K562 (cell line): ENCODE measurements around the gene ZNF609. TPM values are rescaled to one million over a fixed set of nuclear protein-coding genes. Genes with fewer than 3 reads are reported as not detected.

Source experiments
- CCAR2 ChIP-seq: fragments of 200-400 bp; formaldehyde crosslinking; IDR thresholded peaks from 2 replicates; pipeline ENCODE4 v1.6.1; 2017; ENCODE audit warnings: mild to moderate bottlenecking, low read depth, low read length
- CHD2 ChIP-seq: IDR thresholded peaks from 2 replicates; pipeline ENCODE4 v1.6.1; 2011; ENCODE audit warnings: low read depth, low read length
- DEAF1 ChIP-seq: fragments of 450-650 bp; formaldehyde crosslinking; IDR thresholded peaks from 2 replicates; pipeline ENCODE4 v1.4.0; 2020; ENCODE audit warnings: mild to moderate bottlenecking, moderate library complexity
- FOXK2 ChIP-seq, 2 experiments: fragments of 450-650 bp; IDR thresholded peaks in 1 of 2; conservative IDR thresholded peaks in 1 of 2; 2 replicates each; pipeline ENCODE4 v1.6.1; 2016; ENCODE audit warnings: low read depth in 2 of 2, mild to moderate bottlenecking in 1 of 2
- KLF1 ChIP-seq: fragments of 450-650 bp; IDR thresholded peaks from 2 replicates; pipeline ENCODE4 v1.6.1; 2016; ENCODE audit warnings: missing genetic modification characterization, missing compliant biosample characterization
- MTA1 ChIP-seq: fragments of 450-650 bp; IDR thresholded peaks from 2 replicates; pipeline ENCODE4 v1.6.1; 2017; ENCODE audit warnings: borderline replicate concordance
- MYNN ChIP-seq, 2 experiments: sonication (generic); formaldehyde crosslinking in 1 of 2; IDR thresholded peaks; 2 replicates each; pipeline versions ENCODE4 v1.5.0 to v1.6.1; 2016 to 2020; ENCODE audit warnings: antibody characterized with exemption in 1 of 2, missing genetic modification reagents in 1 of 2
- NFYB ChIP-seq: IDR thresholded peaks from 2 replicates; pipeline ENCODE4 v1.6.1; 2011; ENCODE audit warnings: mild to moderate bottlenecking, moderate library complexity; ENCODE audit not compliant: insufficient read length; ENCODE audit errors: extremely low read depth
- PKNOX1 ChIP-seq: fragments of 450-650 bp; IDR thresholded peaks from 2 replicates; pipeline ENCODE4 v1.6.1; 2016
- RFX5 ChIP-seq: IDR thresholded peaks from 2 replicates; pipeline ENCODE4 v1.6.1; 2011; ENCODE audit warnings: low read depth, mild to moderate bottlenecking, improper control_type of control experiment, low read length
- ZNF134 ChIP-seq: fragments of 250-450 bp; sonication (Bioruptor Pico); conservative IDR thresholded peaks from 2 replicates; pipeline ENCODE4 v1.4.0; 2020
- ZNF398 ChIP-seq: fragments of 250-450 bp; sonication (Bioruptor Pico); IDR thresholded peaks from 2 replicates; pipeline ENCODE4 v1.8.0; 2021; ENCODE audit warnings: moderate library complexity, mild to moderate bottlenecking, inconsistent platforms
- ZNF696 ChIP-seq: fragments of 250-450 bp; sonication (Bioruptor Pico); conservative IDR thresholded peaks from 2 replicates; pipeline ENCODE4 v1.4.0; 2020; ENCODE audit warnings: mild to moderate bottlenecking, moderate library complexity
- ZNF830 ChIP-seq: fragments of 250-450 bp; sonication (Bioruptor Pico); IDR thresholded peaks from 2 replicates; pipeline ENCODE4 v1.5.0; 2021; ENCODE audit warnings: mild to moderate bottlenecking
- polyA plus RNA-seq, 8 experiments: library from polyadenylated mRNA; depleted of rRNA in 4 of 8; stranded (reverse) in 5 of 8; unstranded in 3 of 8; fragments of >200 nt; fragmentation: Nextera tagmentation in 2 of 8; fragmentation: Illumina TruSeq in 1 of 8; extraction: Ambion mirVana in 2 of 8; extraction: Trizol in 1 of 8; gene quantifications; 2 replicates each; pipeline versions ENCODE4 v1.2.1 to v1.2.3, GENCODE V29; 2011 to 2014; ENCODE audit warnings: inconsistent platforms in 1 of 8, missing spikeins in 1 of 8
- total RNA-seq, 7 experiments: library from RNA; depleted of rRNA in 6 of 7; stranded (reverse); fragments of >200 nt in 6 of 7; fragmentation: Illumina TruSeq in 2 of 7; extraction: Trizol in 2 of 7; gene quantifications; 2 replicates each; pipeline versions ENCODE4 v1.2.1 to v1.2.3, GENCODE V29; 2011 to 2021; ENCODE audit warnings: low replicate concordance in 1 of 7
- TF ChIP-seq, protein P1 (sequence below), 2 experiments: fragments of 250-450 bp in 1 of 2; fragments of 450-650 bp in 1 of 2; sonication (Bioruptor Pico) in 1 of 2; IDR thresholded peaks; 2 replicates each; pipeline versions ENCODE4 v1.6.1 to v1.8.0; 2016 to 2021; ENCODE audit warnings: mild to moderate bottlenecking in 2 of 2, moderate library complexity in 2 of 2, missing compliant biosample characterization in 1 of 2, missing genetic modification characterization in 1 of 2
- TF ChIP-seq, protein P2 (sequence below): fragments of 450-650 bp; formaldehyde crosslinking; IDR thresholded peaks from 2 replicates; pipeline ENCODE4 v1.4.0; 2020; ENCODE audit warnings: mild to moderate bottlenecking, moderate library complexity
- TF ChIP-seq, protein P3 (sequence below), 2 experiments: fragments of 450-650 bp; conservative IDR thresholded peaks; 2 replicates each; pipeline ENCODE4 v1.6.1; 2017; ENCODE audit warnings: mild to moderate bottlenecking in 2 of 2, moderate library complexity in 2 of 2

The ZNF609 gene
- total and polyA plus RNA-seq, 9 of the 15 experiments (the other 6 are each of a cell fraction or from before 2014, with no cell fraction given) = 3.0 to 38.7 (median 17.8) TPM

GRCh38 chr15:64695561-64695992 is 235.2 kb downstream of the ZNF609 start (continued):
- peak; percentile 41; the same call in 1 of the 2 replicates for TF ChIP-seq DEAF1
- TF ChIP-seq FOXK2 (conservative IDR thresholded peaks at IDR 0.05 in 1 of 2, IDR thresholded peaks at IDR 0.05 in 1 of 2; ENCODE audit: low read depth in 2 of 2) = peak; percentile 71 to 84
- no peak for TF ChIP-seq NFYB
- TF ChIP-seq MYNN (IDR thresholded peaks at IDR 0.05) = peak; percentile 88
- TF ChIP-seq MYNN (CRISPR knock-in tag; IDR thresholded peaks at IDR 0.05) = no peak
- no peak for TF ChIP-seq RFX5
- TF ChIP-seq CHD2 = 0 out of 2 replicates have a peak, but pooled peaks have one; percentile 17
- no peak for TF ChIP-seq ZNF830 (CRISPR knock-in tag)
- TF ChIP-seq, protein P1, sequence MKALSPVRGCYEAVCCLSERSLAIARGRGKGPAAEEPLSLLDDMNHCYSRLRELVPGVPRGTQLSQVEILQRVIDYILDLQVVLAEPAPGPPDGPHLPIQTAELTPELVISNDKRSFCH (CRISPR knock-in tag; IDR thresholded peaks at IDR 0.05) = no peak
- TF ChIP-seq, protein P1 (tag; IDR thresholded peaks at IDR 0.05) = peak; percentile 89; the same call in 1 of the 2 replicates
- TF ChIP-seq PKNOX1 = peak; percentile 78; the same call in 1 of the 2 replicates
- TF ChIP-seq ZNF134 (CRISPR knock-in tag) = 0 out of 2 replicates have a peak, but pooled peaks have one; percentile 35
- no peak for TF ChIP-seq KLF1
- peak; percentile 93; the same call in 1 of the 2 replicates for TF ChIP-seq MTA1
- TF ChIP-seq, protein P2, sequence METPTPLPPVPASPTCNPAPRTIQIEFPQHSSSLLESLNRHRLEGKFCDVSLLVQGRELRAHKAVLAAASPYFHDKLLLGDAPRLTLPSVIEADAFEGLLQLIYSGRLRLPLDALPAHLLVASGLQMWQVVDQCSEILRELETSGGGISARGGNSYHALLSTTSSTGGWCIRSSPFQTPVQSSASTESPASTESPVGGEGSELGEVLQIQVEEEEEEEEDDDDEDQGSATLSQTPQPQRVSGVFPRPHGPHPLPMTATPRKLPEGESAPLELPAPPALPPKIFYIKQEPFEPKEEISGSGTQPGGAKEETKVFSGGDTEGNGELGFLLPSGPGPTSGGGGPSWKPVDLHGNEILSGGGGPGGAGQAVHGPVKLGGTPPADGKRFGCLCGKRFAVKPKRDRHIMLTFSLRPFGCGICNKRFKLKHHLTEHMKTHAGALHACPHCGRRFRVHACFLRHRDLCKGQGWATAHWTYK = peak; percentile 86; the same call in 1 of the 2 replicates
- TF ChIP-seq, protein P3, sequence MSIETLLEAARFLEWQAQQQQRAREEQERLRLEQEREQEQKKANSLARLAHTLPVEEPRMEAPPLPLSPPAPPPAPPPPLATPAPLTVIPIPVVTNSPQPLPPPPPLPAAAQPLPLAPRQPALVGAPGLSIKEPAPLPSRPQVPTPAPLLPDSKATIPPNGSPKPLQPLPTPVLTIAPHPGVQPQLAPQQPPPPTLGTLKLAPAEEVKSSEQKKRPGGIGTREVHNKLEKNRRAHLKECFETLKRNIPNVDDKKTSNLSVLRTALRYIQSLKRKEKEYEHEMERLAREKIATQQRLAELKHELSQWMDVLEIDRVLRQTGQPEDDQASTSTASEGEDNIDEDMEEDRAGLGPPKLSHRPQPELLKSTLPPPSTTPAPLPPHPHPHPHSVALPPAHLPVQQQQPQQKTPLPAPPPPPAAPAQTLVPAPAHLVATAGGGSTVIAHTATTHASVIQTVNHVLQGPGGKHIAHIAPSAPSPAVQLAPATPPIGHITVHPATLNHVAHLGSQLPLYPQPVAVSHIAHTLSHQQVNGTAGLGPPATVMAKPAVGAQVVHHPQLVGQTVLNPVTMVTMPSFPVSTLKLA (conservative IDR thresholded peaks at IDR 0.05) = peak in 1 of 2 experiments; percentile 67; a peak in 2 of 4 replicates
- TF ChIP-seq ZNF398 = no peak
- no peak for TF ChIP-seq ZNF696 (CRISPR knock-in tag)
- 0 out of 2 replicates have a peak, but pooled peaks have one; percentile 39 for TF ChIP-seq CCAR2
